ENCODE data around the gene TLE5.
"Not testable (repeated sequence)": the region's sequence is repeated elsewhere in the genome, so short reads cannot be mapped to it uniquely, and the experiment has no call there.

Gene TLE5

DNA sequence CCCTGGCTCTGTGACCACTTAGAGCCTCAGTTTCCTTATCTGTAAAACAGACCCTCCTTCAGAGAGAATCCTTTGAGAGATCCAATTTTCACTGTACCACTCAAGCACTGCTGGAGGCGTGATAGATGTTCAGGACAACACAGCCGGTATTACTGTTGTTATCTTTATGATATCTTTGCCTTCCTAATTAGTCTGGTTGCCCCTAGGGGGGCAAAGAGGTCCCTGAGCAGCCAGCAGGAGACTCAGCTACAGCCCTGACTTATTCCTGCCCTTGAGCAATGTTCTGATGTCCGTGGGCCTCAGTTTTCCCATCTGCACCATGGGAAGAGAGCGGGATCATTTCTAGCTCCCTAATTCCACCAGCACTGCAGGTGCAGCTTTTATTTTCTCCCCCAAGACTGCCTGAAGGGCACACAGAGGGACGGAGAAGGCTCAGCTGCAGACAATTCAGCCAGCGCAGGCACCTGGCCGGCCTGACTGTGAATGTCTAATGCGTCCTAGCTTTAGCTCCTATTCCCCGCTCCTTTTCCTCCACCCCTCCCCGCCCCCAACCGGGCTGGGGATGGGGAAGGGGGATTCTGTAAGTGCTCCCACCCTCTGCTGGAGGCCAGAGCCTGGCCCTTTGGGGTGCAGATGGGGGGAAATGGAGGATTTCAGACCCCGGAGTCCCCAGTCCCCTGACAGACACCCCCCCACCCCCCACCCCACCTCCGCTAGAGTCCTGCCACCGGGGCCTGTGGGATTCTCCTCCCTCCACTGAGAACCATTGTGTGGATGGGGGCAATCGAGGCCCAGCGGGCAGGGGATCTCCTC, 16.2 kb downstream of the TLE5 start:
- Histone ChIP-seq H3K4me3 (ENCODE audit: low read depth in 1 of 5, low read length in 5 of 5) (no peak overlapping the region), H3K27me3 (ENCODE audit: control insufficient read depth in 5 of 5, insufficient read depth in 4 of 5, low read length in 5 of 5) (peaks cover 0 to 3% (median 0%) of the 10 kb centered on the region in 5 donors)

DNA sequence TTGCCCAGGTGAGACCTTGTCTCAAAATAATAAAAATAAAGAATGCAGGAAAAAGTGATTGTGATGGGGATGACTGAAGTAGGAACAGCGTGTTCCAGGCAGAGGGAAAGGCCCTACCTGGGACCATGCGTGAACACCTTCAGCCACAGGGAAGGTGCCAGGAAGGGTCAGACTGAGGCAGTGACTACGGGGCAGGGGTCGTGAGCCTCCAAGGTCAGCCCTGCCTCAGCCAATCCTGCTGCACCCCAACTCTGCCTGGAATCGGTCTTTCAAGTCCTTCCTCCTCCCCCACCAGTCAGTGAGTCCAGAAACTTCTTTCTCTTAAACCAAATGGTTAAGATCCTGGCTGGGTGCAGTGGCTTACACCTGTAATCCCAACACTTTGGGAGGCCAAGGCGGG, 17.1 kb downstream of the TLE5 start:
- H3K27me3 ChIP-seq (ENCODE audit: control insufficient read depth in 5 of 5, insufficient read depth in 4 of 5, low read length in 5 of 5) = peaks cover 0 to 3% (median 0%) of the 10 kb centered on the region in 5 donors
- H3K27ac ChIP-seq (ENCODE audit: low read depth, low read length) = no peak overlapping the region
- H3K4me1 ChIP-seq (ENCODE audit: control insufficient read depth in 5 of 5, insufficient read depth in 5 of 5, low read length in 5 of 5) = peaks cover 2 to 11% (median 10%) of the 10 kb centered on the region in 5 donors
- H3K4me3 ChIP-seq (ENCODE audit: low read depth in 1 of 5, low read length in 5 of 5) = no peak overlapping the region
- no peak overlapping the region for H3K9ac ChIP-seq (ENCODE audit: low read length in 5 of 5)
- H3K9me3 ChIP-seq (ENCODE audit: control insufficient read depth in 5 of 5, low read length in 5 of 5) = no peaks in the 10 kb centered on the region
- no peaks in the 10 kb centered on the region for H3K36me3 ChIP-seq (ENCODE audit: control insufficient read depth in 5 of 5, insufficient read depth in 5 of 5, low read length in 5 of 5)

More for the DNA sequence above, 16.2 kb downstream of the TLE5 start:
- H3K9ac ChIP-seq (ENCODE audit: low read length in 5 of 5) = no peak overlapping the region
- H3K36me3 ChIP-seq (ENCODE audit: control insufficient read depth in 5 of 5, insufficient read depth in 5 of 5, low read length in 5 of 5) = no peaks in the 10 kb centered on the region
- H3K4me1 ChIP-seq (ENCODE audit: control insufficient read depth in 5 of 5, insufficient read depth in 5 of 5, low read length in 5 of 5) = peaks cover 4 to 15% (median 13%) of the 10 kb centered on the region in 5 donors
- no peak overlapping the region for H3K27ac ChIP-seq (ENCODE audit: low read depth, low read length)
- no peaks in the 10 kb centered on the region for H3K9me3 ChIP-seq (ENCODE audit: control insufficient read depth in 5 of 5, low read length in 5 of 5)

DNA sequence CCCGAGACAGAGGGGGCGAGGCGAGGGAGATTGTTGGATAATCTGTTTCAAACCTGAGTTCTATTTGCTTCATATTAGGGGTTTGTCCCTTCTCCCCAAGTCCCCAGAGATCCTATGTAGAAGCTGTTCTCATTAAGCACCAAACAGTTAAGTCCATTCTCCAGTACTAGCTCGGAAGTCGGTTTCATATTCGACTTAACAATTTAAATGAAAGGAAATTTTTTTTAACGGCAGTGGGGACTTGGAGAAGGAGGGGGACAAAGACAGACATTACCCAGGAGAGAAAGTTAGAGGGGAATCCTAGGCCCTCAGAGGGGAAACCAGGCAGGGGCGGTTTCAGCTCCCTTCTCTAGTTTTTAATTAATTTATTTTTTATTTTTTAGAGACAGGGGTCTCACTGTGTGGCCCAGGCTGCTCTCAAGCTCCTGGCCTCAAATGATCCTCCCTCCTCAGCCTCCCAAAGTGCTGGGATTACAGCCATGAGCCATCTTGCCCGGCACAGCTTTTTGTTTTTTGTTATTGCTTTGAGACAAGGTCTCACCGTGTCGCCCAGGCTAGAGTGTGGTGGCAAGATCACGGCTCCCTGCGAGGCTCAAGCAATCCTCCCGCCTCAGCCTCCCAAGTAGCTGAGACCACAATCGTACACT, 19.6 kb downstream of the TLE5 start:
- Histone ChIP-seq H3K36me3 (ENCODE audit: control insufficient read depth in 5 of 5, insufficient read depth in 5 of 5, low read length in 5 of 5) (no peaks in the 10 kb centered on the region), H3K27ac (ENCODE audit: low read depth, low read length) (no peak overlapping the region), H3K27me3 (ENCODE audit: control insufficient read depth in 5 of 5, insufficient read depth in 4 of 5, low read length in 5 of 5) (peaks cover 0 to 3% (median 0%) of the 10 kb centered on the region in 5 donors), H3K4me3 (ENCODE audit: low read depth in 1 of 5, low read length in 5 of 5) (no peak overlapping the region), H3K9me3 (ENCODE audit: control insufficient read depth in 5 of 5, low read length in 5 of 5) (no peaks in the 10 kb centered on the region), H3K4me1 (ENCODE audit: control insufficient read depth in 5 of 5, insufficient read depth in 5 of 5, low read length in 5 of 5) (peaks cover 2 to 6% (median 6%) of the 10 kb centered on the region in 5 donors), H3K9ac (ENCODE audit: low read length in 5 of 5) (no peak overlapping the region)

DNA sequence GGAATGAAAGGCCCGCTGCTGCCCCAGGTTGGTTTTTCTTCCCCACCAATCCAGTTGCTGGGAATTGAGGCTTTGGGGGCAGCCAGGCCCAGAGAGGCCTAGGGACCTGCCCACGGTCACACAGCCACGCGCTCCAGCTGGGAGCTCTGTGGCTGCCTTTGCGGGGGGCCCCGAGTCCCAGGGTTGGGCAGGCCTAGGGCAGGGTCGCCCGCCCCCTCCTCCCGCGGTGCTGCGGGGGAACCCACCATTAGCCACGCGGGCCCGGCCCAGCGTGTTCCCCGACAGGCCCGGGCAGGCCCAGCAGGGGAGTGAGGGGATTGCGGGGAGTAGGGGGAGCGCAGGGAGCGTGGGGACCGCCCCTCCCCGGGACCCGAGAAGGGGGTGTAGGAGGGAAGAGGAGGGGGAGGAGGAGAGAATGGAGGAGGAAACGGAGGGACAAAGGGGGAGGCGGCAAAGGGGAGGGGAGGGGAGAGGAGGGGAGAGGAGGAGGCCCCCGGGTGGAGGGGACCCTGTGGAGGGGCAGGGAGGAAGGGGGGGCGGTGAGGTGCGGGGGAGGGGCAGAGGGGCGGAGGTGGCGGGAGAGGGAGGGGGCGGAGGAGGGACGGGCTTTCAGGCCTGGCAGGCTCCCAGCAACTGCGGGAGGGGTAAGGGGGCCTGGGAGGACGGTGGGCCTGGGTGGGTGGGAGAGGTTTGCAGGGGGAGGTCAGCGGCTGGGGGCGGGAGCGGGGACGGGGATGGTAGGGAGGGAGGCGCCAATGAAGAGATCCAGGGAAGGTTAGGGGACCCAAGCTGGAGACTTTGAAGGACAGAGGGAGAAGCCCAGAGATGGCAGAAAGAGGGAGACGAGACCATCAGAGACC, 20.3 kb downstream of the TLE5 start:
- peaks cover 0 to 3% (median 0%) of the 10 kb centered on the region in 5 donors for H3K27me3 ChIP-seq (ENCODE audit: control insufficient read depth in 5 of 5, insufficient read depth in 4 of 5, low read length in 5 of 5)
- H3K36me3 ChIP-seq (ENCODE audit: control insufficient read depth in 5 of 5, insufficient read depth in 5 of 5, low read length in 5 of 5) = no peaks in the 10 kb centered on the region
- H3K4me1 ChIP-seq (ENCODE audit: control insufficient read depth in 5 of 5, insufficient read depth in 5 of 5, low read length in 5 of 5) = no peaks in the 10 kb centered on the region
- H3K27ac ChIP-seq (ENCODE audit: low read depth, low read length) = no peak overlapping the region
- no peak overlapping the region for H3K4me3 ChIP-seq (ENCODE audit: low read depth in 1 of 5, low read length in 5 of 5)
- no peak overlapping the region for H3K9ac ChIP-seq (ENCODE audit: low read length in 5 of 5)
- no peaks in the 10 kb centered on the region for H3K9me3 ChIP-seq (ENCODE audit: control insufficient read depth in 5 of 5, low read length in 5 of 5)

DNA sequence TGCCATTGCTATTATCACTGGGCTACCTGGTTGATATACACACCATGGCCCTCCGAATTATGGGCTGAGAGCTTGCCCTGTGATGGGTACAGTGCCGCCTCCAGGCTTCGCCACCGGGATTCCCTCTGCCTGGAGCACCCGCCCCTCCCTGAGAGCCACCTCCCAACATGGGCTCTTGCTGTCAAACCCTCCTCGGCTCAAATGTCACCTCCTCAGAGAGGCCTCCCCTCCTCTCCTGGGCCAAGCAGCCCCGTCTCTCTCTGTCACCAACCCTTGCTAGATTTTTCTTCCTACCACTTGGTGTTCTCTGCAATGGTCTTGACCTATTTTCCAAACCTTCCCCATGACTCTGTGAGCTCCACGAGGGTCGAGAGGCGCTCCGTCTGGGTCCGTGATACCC, 21.0 kb downstream of the TLE5 start:
- Histone ChIP-seq H3K27ac (ENCODE audit: low read depth, low read length) (no peak overlapping the region), H3K9me3 (ENCODE audit: control insufficient read depth in 5 of 5, low read length in 5 of 5) (no peaks in the 10 kb centered on the region), H3K36me3 (ENCODE audit: control insufficient read depth in 5 of 5, insufficient read depth in 5 of 5, low read length in 5 of 5) (no peaks in the 10 kb centered on the region), H3K27me3 (ENCODE audit: control insufficient read depth in 5 of 5, insufficient read depth in 4 of 5, low read length in 5 of 5) (peaks cover 0 to 3% (median 0%) of the 10 kb centered on the region in 5 donors), H3K4me3 (ENCODE audit: low read depth in 1 of 5, low read length in 5 of 5) (no peak overlapping the region), H3K9ac (ENCODE audit: low read length in 5 of 5) (no peak overlapping the region), H3K4me1 (ENCODE audit: control insufficient read depth in 5 of 5, insufficient read depth in 5 of 5, low read length in 5 of 5) (peaks cover 0 to 6% (median 4%) of the 10 kb centered on the region in 5 donors)

DNA sequence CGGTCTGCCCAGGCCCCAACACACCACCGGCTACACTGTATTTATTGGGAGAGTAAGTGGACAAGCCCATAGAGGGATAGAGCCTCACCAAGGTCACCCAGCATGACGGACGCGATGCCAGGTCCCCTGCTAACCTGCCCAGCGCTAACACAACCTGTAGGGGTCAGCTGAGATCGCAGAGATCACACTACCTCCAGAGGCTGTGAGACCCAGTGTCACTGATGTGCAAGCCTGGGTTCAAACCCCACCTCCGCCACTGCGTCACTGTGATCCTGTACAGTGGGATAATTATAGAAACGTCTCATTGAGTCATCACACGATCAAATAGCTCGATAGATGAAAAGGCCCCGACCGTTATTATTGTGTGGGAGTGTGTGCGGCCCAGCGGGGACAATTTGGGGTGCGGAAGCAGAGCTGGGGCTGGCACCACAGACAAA, 22.6 kb downstream of the TLE5 start:
- no peaks in the 10 kb centered on the region for H3K9me3 ChIP-seq (ENCODE audit: control insufficient read depth in 5 of 5, low read length in 5 of 5)
- H3K27me3 ChIP-seq (ENCODE audit: control insufficient read depth in 5 of 5, insufficient read depth in 4 of 5, low read length in 5 of 5) = peaks cover 0 to 3% (median 0%) of the 10 kb centered on the region in 5 donors
- no peak overlapping the region for H3K4me3 ChIP-seq (ENCODE audit: low read depth in 1 of 5, low read length in 5 of 5)
- no peak overlapping the region for H3K27ac ChIP-seq (ENCODE audit: low read depth, low read length)
- no peaks in the 10 kb centered on the region for H3K36me3 ChIP-seq (ENCODE audit: control insufficient read depth in 5 of 5, insufficient read depth in 5 of 5, low read length in 5 of 5)
- H3K4me1 ChIP-seq (ENCODE audit: control insufficient read depth in 5 of 5, insufficient read depth in 5 of 5, low read length in 5 of 5) = peaks cover 4 to 19% (median 16%) of the 10 kb centered on the region in 5 donors
- no peak overlapping the region for H3K9ac ChIP-seq (ENCODE audit: low read length in 5 of 5)

DNA sequence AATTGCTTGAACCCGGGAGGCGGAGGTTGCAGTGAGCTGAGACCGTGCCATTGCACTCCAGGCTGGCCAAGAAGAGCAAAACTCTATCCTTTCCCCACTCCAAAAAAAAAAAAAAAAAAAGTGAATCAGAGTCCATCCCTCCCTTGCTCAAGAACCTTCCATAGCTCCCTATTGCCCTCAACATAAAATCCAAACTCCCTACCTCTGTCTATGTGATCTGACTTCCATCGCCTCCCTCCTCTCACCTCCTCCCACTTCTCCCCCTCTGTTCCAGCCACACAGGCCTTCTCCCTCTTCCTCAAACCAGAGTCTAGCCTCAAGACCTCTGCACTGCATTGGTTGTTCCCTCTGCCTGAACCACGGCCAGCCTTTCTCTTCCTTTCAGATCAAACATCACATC, 23.2 kb downstream of the TLE5 start:
- Histone ChIP-seq H3K36me3 (ENCODE audit: control insufficient read depth in 5 of 5, insufficient read depth in 5 of 5, low read length in 5 of 5) (no peaks in the 10 kb centered on the region), H3K4me3 (ENCODE audit: low read depth in 1 of 5, low read length in 5 of 5) (no peak overlapping the region), H3K9me3 (ENCODE audit: control insufficient read depth in 5 of 5, low read length in 5 of 5) (no peaks in the 10 kb centered on the region), H3K27ac (ENCODE audit: low read depth, low read length) (no peak overlapping the region), H3K27me3 (ENCODE audit: control insufficient read depth in 5 of 5, insufficient read depth in 4 of 5, low read length in 5 of 5) (peaks cover 0 to 3% (median 0%) of the 10 kb centered on the region in 5 donors), H3K9ac (ENCODE audit: low read length in 5 of 5) (no peak overlapping the region), H3K4me1 (ENCODE audit: control insufficient read depth in 5 of 5, insufficient read depth in 5 of 5, low read length in 5 of 5) (peaks cover 4 to 24% (median 21%) of the 10 kb centered on the region in 5 donors)

DNA sequence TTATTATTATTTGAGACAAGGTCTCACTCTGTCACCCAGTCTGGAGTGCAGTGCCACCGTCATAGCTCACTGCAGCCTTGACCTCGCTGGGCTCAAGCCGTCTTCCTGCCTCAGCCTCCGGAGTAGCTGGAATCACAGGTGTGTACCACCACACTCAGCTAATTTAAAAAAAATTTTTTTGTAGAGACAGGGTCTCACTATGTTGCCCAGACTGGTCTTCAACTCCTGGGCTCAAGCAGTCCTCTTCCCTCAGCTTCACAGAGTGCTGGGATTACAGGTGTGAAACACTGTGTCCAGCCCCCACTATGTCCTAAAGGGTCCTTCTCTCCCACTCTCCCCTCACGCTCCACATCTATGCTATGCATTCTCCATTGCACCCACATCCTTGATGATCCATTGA, 24.1 kb downstream of the TLE5 start:
- H3K36me3 ChIP-seq (ENCODE audit: control insufficient read depth in 5 of 5, insufficient read depth in 5 of 5, low read length in 5 of 5) = no peaks in the 10 kb centered on the region
- H3K27ac ChIP-seq (ENCODE audit: low read depth, low read length) = no peak overlapping the region
- H3K9ac ChIP-seq (ENCODE audit: low read length in 5 of 5) = no peak overlapping the region
- no peak overlapping the region for H3K4me3 ChIP-seq (ENCODE audit: low read depth in 1 of 5, low read length in 5 of 5)
- H3K27me3 ChIP-seq (ENCODE audit: control insufficient read depth in 5 of 5, insufficient read depth in 4 of 5, low read length in 5 of 5) = peaks cover 0 to 3% (median 0%) of the 10 kb centered on the region in 5 donors
- no peaks in the 10 kb centered on the region for H3K9me3 ChIP-seq (ENCODE audit: control insufficient read depth in 5 of 5, low read length in 5 of 5)
- peaks cover 4 to 28% (median 21%) of the 10 kb centered on the region in 5 donors for H3K4me1 ChIP-seq (ENCODE audit: control insufficient read depth in 5 of 5, insufficient read depth in 5 of 5, low read length in 5 of 5)

DNA sequence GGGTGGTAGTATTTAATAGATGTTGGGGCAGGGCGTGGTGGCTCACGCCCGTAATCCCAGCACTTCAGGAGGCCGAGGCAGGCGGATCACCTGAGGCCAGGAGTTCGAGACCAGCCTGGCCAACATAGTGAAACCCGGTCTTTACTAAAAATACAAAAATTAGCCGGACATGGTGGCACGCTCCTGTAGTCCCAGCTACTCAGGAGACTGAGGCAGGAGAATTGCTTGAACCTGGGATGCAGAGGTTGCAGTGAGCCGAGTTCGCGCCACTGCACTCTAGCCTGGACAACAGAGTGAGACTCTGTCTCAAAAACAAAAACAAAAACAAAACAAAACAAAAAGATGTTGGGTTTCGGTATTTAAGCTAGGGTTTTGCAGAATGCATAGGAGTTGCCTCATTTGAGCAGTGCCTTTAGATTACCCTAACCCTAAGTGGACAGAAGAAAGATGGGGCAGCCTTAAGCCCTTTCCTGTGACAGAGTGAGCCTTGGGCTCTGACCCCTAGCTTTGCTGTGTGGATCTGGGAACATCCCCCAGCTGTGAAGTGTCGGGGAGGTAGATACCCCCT, 25.2 kb downstream of the TLE5 start:
- H3K9ac ChIP-seq (ENCODE audit: low read length in 5 of 5); H3K9me3 ChIP-seq (ENCODE audit: control insufficient read depth in 5 of 5, low read length in 5 of 5); H3K27me3 ChIP-seq (ENCODE audit: control insufficient read depth in 5 of 5, insufficient read depth in 4 of 5, low read length in 5 of 5); H3K36me3 ChIP-seq (ENCODE audit: control insufficient read depth in 5 of 5, insufficient read depth in 5 of 5, low read length in 5 of 5); H3K4me3 ChIP-seq (ENCODE audit: low read depth in 1 of 5, low read length in 5 of 5): not testable (repeated sequence)
- H3K27ac ChIP-seq (ENCODE audit: low read depth, low read length) = peak overlapping the region; percentile 92
- H3K4me1 ChIP-seq (ENCODE audit: control insufficient read depth in 5 of 5, insufficient read depth in 5 of 5, low read length in 5 of 5) = peaks cover 4 to 28% (median 21%) of the 10 kb centered on the region in 5 donors

Measured in subcutaneous abdominal adipose tissue (tissue), 5 donors.